Femur (tissue), 1 donor: Measurements from ENCODE around the gene TLL1.

Experiments
- DNase-seq: peaks from one replicate; pipeline ENCODE4 v3.0.0-alpha.2; 2017

Gene TLL1

GRCh38 chr4:165982934-165983333 is 109.9 kb downstream of the TLL1 start:
- DNase-seq: no peak

GRCh38 chr4:165986956-165987698 is 114.1 kb downstream of the TLL1 start:
- no peak for DNase-seq

- no peak for DNase-seq
These were observed 118.5 kb downstream of the TLL1 start for GRCh38 chr4:165991325-165992180.

- DNase-seq: no peak
These were observed 119.2 kb downstream of the TLL1 start for GRCh38 chr4:165992283-165992682.

DNA sequence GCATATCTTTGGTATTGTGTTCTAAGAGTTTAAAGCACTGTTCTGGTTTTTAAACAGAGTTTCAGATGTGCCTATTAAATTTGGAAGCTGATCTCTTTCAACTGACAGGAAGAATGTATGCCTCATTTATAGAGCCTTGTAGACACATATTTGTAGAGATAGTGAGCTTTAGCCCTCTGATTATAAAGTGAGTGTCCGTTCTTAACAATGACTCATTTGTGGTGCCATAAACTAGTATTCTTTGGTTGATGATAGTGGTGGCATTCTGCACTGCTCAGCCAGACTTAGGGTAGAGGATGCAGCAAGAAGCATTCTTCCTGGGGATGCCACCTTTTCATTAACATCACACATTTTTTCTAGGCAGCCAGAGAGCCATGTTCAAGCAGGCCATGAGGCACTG is 121.7 kb downstream of the TLL1 start:
- DNase-seq: no peak

- DNase-seq: no peak
These were observed 130.8 kb downstream of the TLL1 start for GRCh38 chr4:166003811-166004210.

GRCh38 chr4:166006217-166006616 is 133.2 kb downstream of the TLL1 start:
- no peak for DNase-seq

- DNase-seq: no peak
These were observed 135.5 kb downstream of the TLL1 start for GRCh38 chr4:166008510-166008909.

GRCh38 chr4:166012129-166013030 is 139.3 kb downstream of the TLL1 start:
- DNase-seq: no peak

DNA sequence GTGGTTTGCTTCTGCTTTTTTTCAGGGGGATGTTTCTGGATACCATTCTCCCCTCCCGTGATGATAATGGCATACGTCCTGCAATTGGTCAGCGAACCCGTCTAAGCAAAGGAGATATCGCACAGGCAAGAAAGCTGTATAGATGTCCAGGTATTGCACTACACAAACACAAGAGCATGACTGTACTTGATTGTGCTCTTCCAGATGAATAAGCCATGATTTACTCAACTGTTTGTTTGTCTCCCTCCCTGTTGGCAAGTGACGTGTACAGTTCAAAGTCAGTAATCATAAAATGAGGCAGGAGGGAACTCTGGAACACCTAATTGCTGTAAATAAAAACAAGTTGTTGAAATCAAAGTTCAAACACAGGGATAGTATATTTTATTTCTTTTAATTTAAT is 141.4 kb downstream of the TLL1 start:
- no peak for DNase-seq

- DNase-seq: no peak
These were observed 144.8 kb downstream of the TLL1 start for GRCh38 chr4:166017804-166018203.

DNA sequence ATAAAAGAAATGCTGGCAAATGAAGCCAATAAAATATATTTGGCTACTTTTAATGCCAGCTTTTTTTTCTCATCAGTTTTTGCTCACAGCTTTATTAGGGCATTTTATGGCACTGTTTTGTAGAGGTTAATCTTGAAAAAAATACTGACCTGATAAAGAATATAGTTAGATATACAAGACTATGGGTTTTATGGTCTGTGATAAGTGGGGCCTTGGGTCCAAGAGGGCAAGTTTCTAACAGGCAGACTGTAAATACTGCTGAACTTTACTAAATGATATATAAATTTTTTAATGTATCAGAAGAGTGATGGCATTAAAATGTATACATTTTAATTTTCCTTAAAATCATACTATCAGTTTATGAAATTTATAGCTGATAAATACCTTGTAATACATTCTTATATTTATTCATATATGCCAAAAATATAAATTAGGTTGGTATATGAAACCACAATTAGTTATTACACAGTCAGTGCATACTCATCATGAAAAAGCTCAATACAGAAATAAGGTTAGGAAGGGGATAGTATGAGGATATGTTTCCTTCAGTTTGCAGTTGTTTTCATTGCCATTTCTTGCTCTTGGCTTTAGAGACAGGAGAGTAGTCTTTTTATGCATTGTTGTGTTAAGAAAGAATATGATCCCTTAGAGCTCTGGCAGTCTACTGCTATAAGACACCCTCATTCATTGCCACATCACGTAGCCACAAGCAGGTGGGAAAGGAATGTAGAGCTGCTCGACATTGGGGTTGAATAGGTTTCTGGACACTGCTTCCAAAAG is 146.6 kb downstream of the TLL1 start:
- DNase-seq: no peak

GRCh38 chr4:166021617-166022016 is 148.6 kb downstream of the TLL1 start:
- DNase-seq: no peak

DNA sequence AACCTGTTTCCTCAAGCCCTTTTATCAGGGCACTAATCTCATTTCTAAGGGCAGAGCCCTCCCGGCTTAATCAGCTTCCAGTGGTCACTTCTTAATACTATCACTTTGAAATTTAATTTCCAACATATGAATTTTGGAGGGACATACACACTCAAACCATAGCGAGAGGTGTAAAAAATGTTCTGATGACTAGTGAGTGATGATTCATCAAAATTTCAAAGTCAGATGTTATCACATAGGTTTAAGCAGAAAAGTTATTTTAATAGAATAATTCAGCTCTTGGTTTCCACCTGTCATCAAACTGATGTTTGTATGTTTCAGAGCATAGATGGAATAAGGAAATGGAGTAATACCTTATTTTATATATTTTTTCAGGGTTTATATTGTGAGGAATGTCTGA is 161.9 kb downstream of the TLL1 start:
- DNase-seq: no peak

GRCh38 chr4:166039822-166040221 is 166.8 kb downstream of the TLL1 start:
- DNase-seq: no peak

DNA sequence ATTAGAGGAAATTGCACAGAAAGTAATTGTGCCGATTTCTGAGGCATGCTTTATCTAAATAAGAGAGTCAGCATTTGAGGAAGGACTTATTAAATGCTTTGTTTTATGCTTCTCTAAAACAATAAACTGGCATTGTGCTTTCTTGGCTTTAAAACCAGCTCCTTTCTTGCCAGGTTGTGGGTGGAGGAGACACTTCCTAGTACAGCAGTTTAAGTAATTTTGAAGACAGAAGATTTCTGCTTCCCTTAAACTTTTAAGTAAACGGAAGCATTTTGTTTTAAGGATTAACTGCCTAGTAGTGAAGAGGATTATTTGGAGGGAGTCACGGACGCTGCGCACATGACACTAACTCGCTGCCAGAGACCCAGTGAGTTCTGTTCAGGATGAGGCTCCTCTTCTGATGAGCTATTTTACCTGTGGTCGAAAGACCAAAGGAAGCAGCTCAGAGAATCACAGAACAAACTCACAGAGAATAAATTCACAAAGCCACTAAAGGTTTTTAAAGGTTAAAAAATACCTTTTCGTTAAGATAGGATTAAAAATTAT is 169.5 kb downstream of the TLL1 start:
- DNase-seq: no peak

GRCh38 chr4:166043801-166044200 is 170.8 kb downstream of the TLL1 start:
- DNase-seq: no peak

DNA sequence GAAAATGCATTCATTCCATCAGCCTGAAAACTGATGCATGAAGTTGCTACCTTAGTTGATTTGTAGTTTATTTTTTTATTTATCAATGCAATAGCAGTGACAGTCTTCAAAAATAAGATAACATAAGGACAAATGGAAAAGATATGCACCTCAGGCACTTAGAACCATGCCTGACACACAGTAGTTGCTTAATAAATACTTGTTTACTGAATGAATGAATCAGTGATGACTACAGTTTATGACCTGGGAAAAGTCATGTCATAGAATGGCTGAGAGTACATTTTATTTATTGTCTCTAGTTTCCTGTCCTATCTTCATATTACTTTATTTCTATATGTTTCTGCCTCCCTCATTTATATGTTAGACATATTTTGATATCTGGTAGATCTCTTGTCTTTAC is 171.8 kb downstream of the TLL1 start:
- no peak for DNase-seq

GRCh38 chr4:166045457-166045856 is 172.4 kb downstream of the TLL1 start:
- DNase-seq: no peak

DNA sequence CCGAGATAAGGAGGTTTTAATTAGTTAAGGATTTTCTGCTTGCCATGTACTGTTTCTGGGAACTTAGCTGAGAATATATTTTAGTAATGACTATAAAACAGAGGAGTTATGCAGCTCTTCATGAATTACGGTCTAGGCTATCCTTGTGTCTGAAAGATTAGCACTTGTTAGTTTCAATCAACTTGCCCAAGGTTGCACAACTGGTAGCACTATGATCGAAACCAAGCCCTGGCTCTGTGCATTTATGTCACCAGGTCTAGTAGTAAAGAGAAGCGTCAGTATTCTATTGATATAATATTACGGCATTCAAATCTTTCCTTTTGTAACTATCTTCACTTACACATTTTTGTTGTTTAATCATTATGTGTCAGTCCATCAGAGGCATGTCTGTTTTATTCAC is 176.0 kb downstream of the TLL1 start:
- no peak for DNase-seq

DNA sequence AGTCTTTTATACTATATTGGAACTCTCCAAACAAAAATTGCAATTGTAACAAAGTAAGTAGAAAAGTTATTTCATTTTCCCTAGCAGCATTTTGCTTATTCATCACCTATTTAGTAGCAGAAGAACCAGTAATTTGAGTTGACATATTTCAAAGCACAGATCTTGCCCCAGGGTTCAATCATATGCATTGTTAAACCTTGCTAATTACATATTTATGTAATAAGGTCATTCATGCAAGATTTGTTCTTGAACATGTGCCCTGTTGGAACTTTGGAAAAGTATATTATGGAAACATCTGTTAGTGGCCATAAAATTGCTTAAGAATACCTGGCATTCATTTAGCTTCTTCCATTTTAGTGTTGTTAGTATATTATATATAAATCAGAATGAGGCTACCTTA is 191.7 kb downstream of the TLL1 start:
- no peak for DNase-seq

DNA sequence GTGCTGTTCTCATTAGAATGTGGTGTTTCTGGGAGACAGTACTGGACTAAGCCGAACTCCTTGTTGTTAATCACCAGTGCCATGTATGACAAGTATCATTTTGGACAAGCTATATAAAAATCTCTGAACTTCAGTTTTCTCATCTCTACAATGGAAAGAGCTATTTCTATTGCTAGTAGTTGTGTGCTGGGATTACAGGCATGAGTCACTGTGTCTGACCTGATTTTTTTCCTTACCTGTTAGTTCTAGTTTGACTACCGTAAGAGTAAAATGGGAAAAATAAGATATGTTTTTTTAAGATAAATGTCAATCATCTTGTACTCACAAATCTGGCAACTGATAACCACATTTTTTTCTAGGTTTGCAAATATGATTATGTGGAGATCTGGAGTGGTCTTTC is 192.3 kb downstream of the TLL1 start:
- no peak for DNase-seq
